ENCODE measurements around the gene PMEL.
"Not testable (repeated sequence)": the region's sequence is repeated elsewhere in the genome, so short reads cannot be mapped to it uniquely, and the experiment has no call there.

The PMEL gene

GRCh38 chr12:55982319-55982936 lies 16.6 kb upstream of the PMEL start:
- no peak for ATAC-seq

GRCh38 chr12:55981882-55982281 lies 16.0 kb upstream of the PMEL start:
- not testable (repeated sequence) for ATAC-seq

- ATAC-seq = no peak
Measured at GRCh38 chr12:55979069-55979468, 13.2 kb upstream of the PMEL start.

- ATAC-seq = no peak
Measured at GRCh38 chr12:55978393-55978792, 12.6 kb upstream of the PMEL start.

GRCh38 chr12:55974308-55974730 lies 8.5 kb upstream of the PMEL start:
- ATAC-seq = peak; percentile 9 to 12

GRCh38 chr12:55973599-55974307 lies 7.9 kb upstream of the PMEL start, which contains the start of gene RAB5B:
TSS of gene RAB5B (plus strand) at chr12:55974078. CDS start at chr12:55986961, 12,883 bp downstream.
- peak; percentile 95 to 96 for ATAC-seq

GRCh38 chr12:55972911-55973598 lies 7.2 kb upstream of the PMEL start:
- ATAC-seq = no peak

GRCh38 chr12:55972456-55972855 lies 6.6 kb upstream of the PMEL start:
- ATAC-seq = no peak

GRCh38 chr12:55972042-55972441 lies 6.2 kb upstream of the PMEL start:
- ATAC-seq = no peak

- ATAC-seq = no peak
Measured at GRCh38 chr12:55970775-55971174, 4.9 kb upstream of the PMEL start.

- ATAC-seq = no peak
Measured at GRCh38 chr12:55969356-55969755, 3.5 kb upstream of the PMEL start.

- ATAC-seq = peak; percentile 95 to 96
Measured at GRCh38 chr12:55966408-55967281, 803 bp upstream of the PMEL start, which contains the start of gene CDK2. TSS of gene CDK2 (plus strand) at chr12:55966830. CDS start at chr12:55967009, 179 bp downstream.

GRCh38 chr12:55965240-55965639 lies 602 bp downstream of the PMEL start:
- ATAC-seq = no peak

- ATAC-seq = no peak
Measured at GRCh38 chr12:55963760-55964159, 2.1 kb downstream of the PMEL start.

GRCh38 chr12:55957106-55957859 lies 8.6 kb downstream of the PMEL start:
- ATAC-seq = no peak

GRCh38 chr12:55955800-55956508 lies 9.9 kb downstream of the PMEL start:
- peak; percentile 76 to 82 for ATAC-seq

- ATAC-seq = no peak
Measured at GRCh38 chr12:55955344-55955743, 10.5 kb downstream of the PMEL start.

- ATAC-seq = peak; percentile 41 to 72
Measured at GRCh38 chr12:55946553-55946952, 19.3 kb downstream of the PMEL start.

- ATAC-seq = no peak
Measured at GRCh38 chr12:55942577-55943136, 23.2 kb downstream of the PMEL start.

GRCh38 chr12:55942055-55942454 lies 23.8 kb downstream of the PMEL start:
- no peak for ATAC-seq
